ENCODE data around the gene NT5DC2. TPM values are rescaled to one million over a fixed set of nuclear protein-coding genes. Genes with fewer than 3 reads are reported as not detected.

NT5DC2 gene
- 62.9 TPM for total RNA-seq

GRCh38 chr3:52533623-52534280 lies at the start of gene NT5DC2:
Gene NT5DC2, minus strand, starts transcription at chr3:52533857. Its CDS starts 120 bp downstream, at chr3:52533737.

GRCh38 chr3:52536369-52537164 lies 2.9 kb upstream of the NT5DC2 start, which contains the start of gene UQCC5:
Gene UQCC5, plus strand, starts transcription at chr3:52536605. Its CDS starts 151 bp downstream, at chr3:52536756.

GRCh38 chr3:52494886-52495495 lies 38.7 kb downstream of the NT5DC2 start, which contains the start of gene STAB1:
Gene STAB1, plus strand, starts transcription at chr3:52495338. Its CDS starts 76 bp downstream, at chr3:52495414.

Other genes with a start within 250 kb of the NT5DC2 start
- 6.5 TPM for gene GLYCTK, start 246.0 kb downstream of the NT5DC2 start, total RNA-seq
- gene DNAH1, start 217.5 kb downstream of the NT5DC2 start, total RNA-seq = 9.0 TPM
- 58.4 TPM for gene BAP1, start 123.8 kb downstream of the NT5DC2 start, total RNA-seq
- gene PHF7, start 123.2 kb downstream of the NT5DC2 start, total RNA-seq = 7.1 TPM
- gene SEMA3G, start 88.8 kb downstream of the NT5DC2 start, total RNA-seq = 9.6 TPM
- 105 TPM for gene TNNC1, start 79.8 kb downstream of the NT5DC2 start, total RNA-seq
- gene NISCH, start 78.3 kb downstream of the NT5DC2 start, total RNA-seq = 226 TPM
- gene STAB1, start 38.5 kb downstream of the NT5DC2 start, total RNA-seq = 53.9 TPM
- 2.5 TPM for gene UQCC5, start 2.7 kb upstream of the NT5DC2 start, total RNA-seq
- gene PBRM1, start 152.1 kb upstream of the NT5DC2 start, total RNA-seq = 193 TPM
- gene GNL3, start 152.2 kb upstream of the NT5DC2 start, total RNA-seq = 96.2 TPM
- gene GLT8D1, start 171.9 kb upstream of the NT5DC2 start, total RNA-seq = 115 TPM
- 75.8 TPM for gene SPCS1, start 172.2 kb upstream of the NT5DC2 start, total RNA-seq
- gene NEK4, start 237.1 kb upstream of the NT5DC2 start, total RNA-seq = 64.3 TPM
- not detected for gene ITIH1, start 243.7 kb upstream of the NT5DC2 start, total RNA-seq